H9 (cell line): ENCODE data around the gene TSR1. TPM values are rescaled to one million over a fixed set of nuclear protein-coding genes. Genes with fewer than 3 reads are reported as not detected.

Experiments
- DNase-seq: peaks from one replicate; pipeline ENCODE4 v3.0.0-alpha.2; 2017
- H2AFZ ChIP-seq: one replicate; pipeline ENCODE4 v1.6.1; 2013; ENCODE audit warnings: mild to moderate bottlenecking, low read length, control low read depth, moderate library complexity
- H2AK5ac ChIP-seq: 2 replicates; pipeline ENCODE4 v1.6.1; 2013; ENCODE audit warnings: low read length, control low read depth, mixed read lengths; ENCODE audit not compliant: insufficient read length
- H2BK120ac ChIP-seq: one replicate; pipeline ENCODE4 v1.6.1; 2013; ENCODE audit warnings: low read depth, mild to moderate bottlenecking, low read length, control low read depth, inconsistent platforms; ENCODE audit not compliant: poor library complexity, severe bottlenecking
- H2BK12ac ChIP-seq: 2 replicates; pipeline ENCODE4 v1.6.1; 2013; ENCODE audit warnings: low read length, control low read depth, mixed read lengths, low read depth; ENCODE audit not compliant: insufficient read length
- H2BK15ac ChIP-seq: 2 replicates; pipeline ENCODE4 v1.6.1; 2013; ENCODE audit warnings: low read depth, low read length, control low read depth
- H2BK20ac ChIP-seq: one replicate; pipeline ENCODE4 v1.6.1; 2013; ENCODE audit warnings: low read depth, mild to moderate bottlenecking, low read length, control low read depth, inconsistent platforms; ENCODE audit not compliant: poor library complexity, severe bottlenecking
- H2BK5ac ChIP-seq: 2 replicates; pipeline ENCODE4 v1.6.1; 2013; ENCODE audit warnings: low read length, control low read depth, mixed read lengths; ENCODE audit not compliant: insufficient read length
- H3K14ac ChIP-seq: 2 replicates; pipeline ENCODE4 v1.6.1; 2013; ENCODE audit warnings: low read length, control low read depth; ENCODE audit not compliant: insufficient read depth
- H3K18ac ChIP-seq: 2 replicates; pipeline ENCODE4 v1.6.1; 2013; ENCODE audit warnings: low read depth, mild to moderate bottlenecking, mixed read lengths, low read length, control low read depth; ENCODE audit not compliant: insufficient read length
- H3K23ac ChIP-seq: 2 replicates; pipeline ENCODE4 v1.6.1; 2013; ENCODE audit warnings: low read length, control low read depth, mixed read lengths, low read depth; ENCODE audit not compliant: insufficient read length
- H3K23me2 ChIP-seq: 2 replicates; pipeline ENCODE4 v1.6.1; 2013; ENCODE audit warnings: low read depth, mild to moderate bottlenecking, mixed read lengths, low read length, control low read depth; ENCODE audit not compliant: insufficient read length, poor library complexity, severe bottlenecking
- H3K27ac ChIP-seq: 2 replicates; pipeline ENCODE4 v1.5.1; 2013; ENCODE audit warnings: low read length, control low read depth, mixed read lengths, low read depth; ENCODE audit not compliant: insufficient read length
- H3K27me3 ChIP-seq: 2 replicates; pipeline ENCODE4 v1.6.1; 2013; ENCODE audit warnings: low read length, control low read depth, inconsistent platforms; ENCODE audit not compliant: insufficient read depth
- H3K4ac ChIP-seq: 2 replicates; pipeline ENCODE4 v1.6.1; 2013; ENCODE audit warnings: low read depth, mild to moderate bottlenecking, control low read depth, inconsistent platforms, low read length, moderate library complexity
- H3K4me1 ChIP-seq: 2 replicates; pipeline ENCODE4 v1.6.1; 2013; ENCODE audit warnings: low read length, control low read depth, inconsistent platforms; ENCODE audit not compliant: insufficient read depth
- H3K4me2 ChIP-seq: 2 replicates; pipeline ENCODE4 v1.6.1; 2013; ENCODE audit warnings: low read length, control low read depth, mixed read lengths; ENCODE audit not compliant: insufficient read length, insufficient read depth
- H3K56ac ChIP-seq: 2 replicates; pipeline ENCODE4 v1.6.1; 2013; ENCODE audit warnings: low read depth, mild to moderate bottlenecking, mixed read lengths, low read length, control low read depth; ENCODE audit not compliant: insufficient read length
- H3K79me1 ChIP-seq: 2 replicates; pipeline ENCODE4 v1.6.1; 2013; ENCODE audit warnings: low read depth, mild to moderate bottlenecking, moderate library complexity, low read length, control low read depth, inconsistent platforms; ENCODE audit not compliant: insufficient read depth, poor library complexity, severe bottlenecking
- H3K79me2 ChIP-seq: 2 replicates; pipeline ENCODE4 v1.6.1; 2013; ENCODE audit warnings: low read length, control low read depth, inconsistent platforms; ENCODE audit not compliant: insufficient read depth
- H3K9ac ChIP-seq: 2 replicates; pipeline ENCODE4 v1.6.1; 2013; ENCODE audit warnings: low read length, control low read depth, mixed read lengths; ENCODE audit not compliant: insufficient read length; ENCODE audit errors: extremely low read depth
- H3K9me3 ChIP-seq: one replicate; pipeline ENCODE4 v1.6.1; 2013; ENCODE audit warnings: low read depth, low read length, inconsistent platforms; ENCODE audit not compliant: control insufficient read depth
- H3T11ph ChIP-seq: one replicate; pipeline ENCODE4 v1.6.1; 2013; ENCODE audit warnings: mild to moderate bottlenecking, low read length, control low read depth, inconsistent platforms
- H4K20me1 ChIP-seq: one replicate; pipeline ENCODE4 v1.6.1; 2013; ENCODE audit not compliant: control insufficient read depth, insufficient read length, insufficient read depth
- H4K5ac ChIP-seq: 2 replicates; pipeline ENCODE4 v1.6.1; 2013; ENCODE audit warnings: low read depth, mild to moderate bottlenecking, mixed read lengths, low read length, control low read depth; ENCODE audit not compliant: insufficient read length
- H4K8ac ChIP-seq: replicated peaks from 2 replicates; pipeline ENCODE4 v1.6.1; 2013; ENCODE audit warnings: low read length, control low read depth, mixed read lengths, low read depth; ENCODE audit not compliant: insufficient read length
- H4K91ac ChIP-seq: 2 replicates; pipeline ENCODE4 v1.6.1; 2013; ENCODE audit warnings: low read depth, mild to moderate bottlenecking, moderate library complexity, mixed read lengths, low read length, control low read depth; ENCODE audit not compliant: insufficient read length
- H3K27ac Mint-ChIP-seq, 3 experiments: 2 replicates in 2 of 3; 3 replicates in 1 of 3; pipeline ENCODE4 v1.8.0; 2020 to 2021; ENCODE audit warnings: mixed read lengths in 3 of 3, mild to moderate bottlenecking in 1 of 3, moderate library complexity in 1 of 3
- H3K27me3 Mint-ChIP-seq: 2 replicates; pipeline ENCODE4 v1.8.0; 2021; ENCODE audit warnings: low read depth, mild to moderate bottlenecking, moderate library complexity, mixed read lengths
- H3K36me3 Mint-ChIP-seq, 3 experiments: 2 replicates in 2 of 3; 3 replicates in 1 of 3; pipeline ENCODE4 v1.8.0; 2020 to 2021; ENCODE audit warnings: low read depth in 3 of 3, mixed read lengths in 3 of 3; ENCODE audit not compliant: insufficient read depth in 1 of 3
- H3K4me1 Mint-ChIP-seq, 2 experiments: 2 replicates each; pipeline ENCODE4 v1.8.0; 2020; ENCODE audit warnings: mixed read lengths in 2 of 2
- H3K4me3 Mint-ChIP-seq, 2 experiments: 2 replicates in 1 of 2; 3 replicates in 1 of 2; pipeline ENCODE4 v1.8.0; 2020 to 2021; ENCODE audit warnings: mild to moderate bottlenecking in 2 of 2, mixed read lengths in 2 of 2, moderate library complexity in 1 of 2
- H3K9me3 Mint-ChIP-seq, 2 experiments: 2 replicates in 1 of 2; 3 replicates in 1 of 2; pipeline ENCODE4 v1.8.0; 2020; ENCODE audit warnings: mild to moderate bottlenecking in 2 of 2, mixed read lengths in 2 of 2, moderate library complexity in 1 of 2
- CTCF ChIP-seq: fragments of 200-600 bp; sonication (generic); conservative IDR thresholded peaks from 3 replicates; pipeline ENCODE4 v1.8.0; 2021; ENCODE audit warnings: antibody characterized with exemption, mild to moderate bottlenecking
- WGBS: extraction: QIAGEN DNeasy Blood & Tissue Kit; methylation state at CpG from one replicate; pipeline ENCODE4 v1.1.7; 2013; ENCODE audit warnings: missing lambda C conversion rate, low lambda C conversion rate, mixed read lengths; ENCODE audit not compliant: insufficient read length; ENCODE audit errors: extremely low coverage; 5-methylcytosine and 5-hydroxymethylcytosine counted together
- total RNA-seq: library from RNA; stranded (reverse); gene quantifications from 2 replicates; pipeline ENCODE4 v1.2.1, GENCODE V29; 2021

TSR1 gene
- total RNA-seq, 1 experiment from 2014 or later = 81.1 TPM

- H4K5ac ChIP-seq = no peak overlapping the region
- H3T11ph ChIP-seq = no peak overlapping the region
- Mint-ChIP-seq H3K27ac (no peak overlapping the region; a peak in 1 of 7 replicates), H3K36me3 (peaks cover 20 to 58% (median 42%) of the 10 kb centered on the region in 3 experiments; a peak in 6 of 7 replicates), H3K27me3 (no peaks in the 10 kb centered on the region), H3K4me3 (no peak overlapping the region), H3K4me1 (no peaks in the 10 kb centered on the region), H3K9me3 (no peaks in the 10 kb centered on the region)
- H3K23ac ChIP-seq = no peak overlapping the region
- WGBS = no CpG with 5 or more reads among the region's 9 CpGs
- no peak overlapping the region for H3K9ac ChIP-seq
- no peaks in the 10 kb centered on the region for H3K27me3 ChIP-seq
- no peak overlapping the region for H4K91ac ChIP-seq
- no peak overlapping the region for H3K4me2 ChIP-seq
- no peak for TF ChIP-seq CTCF
- H2AK5ac ChIP-seq = no peak overlapping the region
- no peaks in the 10 kb centered on the region for H3K9me3 ChIP-seq
- no peak overlapping the region for H4K8ac ChIP-seq
- no peak overlapping the region for H2BK20ac ChIP-seq
- no peak overlapping the region for H2BK120ac ChIP-seq
- H3K4me1 ChIP-seq = no peaks in the 10 kb centered on the region
- H3K56ac ChIP-seq = no peak overlapping the region
- no peak overlapping the region for H3K18ac ChIP-seq
- H4K20me1 ChIP-seq = no peaks in the 10 kb centered on the region
- H2BK12ac ChIP-seq = no peak overlapping the region
- no peak overlapping the region for H2BK15ac ChIP-seq
- no peak overlapping the region for H3K14ac ChIP-seq
- H2AFZ ChIP-seq = no peak overlapping the region
- no peak overlapping the region for H3K27ac ChIP-seq
- H3K23me2 ChIP-seq = no peaks in the 10 kb centered on the region
- no peaks in the 10 kb centered on the region for H3K79me2 ChIP-seq
- DNase-seq = no peak
- no peak overlapping the region for H2BK5ac ChIP-seq
- H3K79me1 ChIP-seq = no peaks in the 10 kb centered on the region
- H3K4ac ChIP-seq = no peak overlapping the region
Measured at GRCh38 chr17:2279707-2280106, 56.5 kb downstream of the TSR1 start.
